GM18498 (cell line): ENCODE data around the gene DLL1.

Experiments used
- ATAC-seq: cut with Tn5 transposase; IDR thresholded peaks from one replicate; pipeline ENCODE4 v1.9.1; 2021; ENCODE audit warnings: mild to moderate bottlenecking, moderate library complexity; ENCODE audit not compliant: unreplicated experiment

The DLL1 gene

GRCh38 chr6:170234419-170234818 is 56.5 kb downstream of the DLL1 start:
- no peak for ATAC-seq

GRCh38 chr6:170233286-170234205 is 57.3 kb downstream of the DLL1 start:
- ATAC-seq, result no peak
